HCT116 (cell line): Measurements from ENCODE around the gene CCDC192. TPM values are rescaled to one million over a fixed set of nuclear protein-coding genes. Genes with fewer than 3 reads are reported as not detected.

Experiments used
- ATAC-seq: fragments of 200-7000 bp; cut with Tn5 transposase; 2 replicates; pipeline ENCODE4 v1.9.1; 2020; ENCODE audit warnings: mild to moderate bottlenecking, moderate library complexity
- BruUV-seq: library from RNA; stranded (reverse); fragments of 400-500 nt; replicated peaks from 2 replicates; lab custom pipeline; 2021; lab: Mats Ljungman, UMichigan
- CTCF ChIA-PET: fragments of 300-600 bp; sonication (Branson Sonifier 250); formaldehyde crosslinking; loops from one replicate; lab custom pipeline; 2021; ENCODE audit warnings: antibody characterized with exemption; lab: Charles Lee
- POLR2A ChIA-PET: fragments of 300-600, 350-600 bp; sonication (Branson Sonifier 250); formaldehyde crosslinking; loops from one replicate; lab custom pipeline; 2021; ENCODE audit warnings: antibody characterized with exemption; lab: Charles Lee
- RAD21 ChIA-PET, 2 experiments: fragments of 300-600 bp; sonication (Branson Sonifier 250); formaldehyde crosslinking; loops; one replicate each; lab custom pipeline; 2023; ENCODE audit warnings: low total read pairs in 2 of 2; ENCODE audit not compliant: uncharacterized antibody in 2 of 2, unreplicated experiment in 2 of 2, low non-redundant PET in 1 of 2; lab: Charles Lee
- DNase-seq: peaks from one replicate; pipeline ENCODE4 v3.0.0-alpha.2; 2010; ENCODE audit warnings: low read depth, low spot score
- H2AFZ ChIP-seq: fragments of 200-600 bp; shearing (Covaris generic), sonication (generic); 2 replicates; pipeline ENCODE4 v1.6.1; 2017; ENCODE audit warnings: low read depth, mixed run types, mixed read lengths, antibody characterized with exemption, low read length; ENCODE audit not compliant: poor library complexity, severe bottlenecking
- H3K27ac ChIP-seq: 2 replicates; pipeline ENCODE4 v1.5.1; 2012; ENCODE audit warnings: low read depth, low read length
- H3K27me3 ChIP-seq: fragments of 200-600 bp; sonication (generic); 2 replicates; pipeline ENCODE4 v1.6.1; 2016; ENCODE audit warnings: mixed run types, low read length, mixed read lengths; ENCODE audit not compliant: insufficient read depth
- H3K36me3 ChIP-seq, 2 experiments: fragments of 200-500 bp in 1 of 2; fragments of 200-600 bp in 1 of 2; sonication (Bioruptor generic) in 1 of 2; sonication (generic) in 1 of 2; 2 replicates each; pipeline versions ENCODE4 v1.5.1 to v1.6.1; 2014 to 2016; ENCODE audit warnings: low read length in 2 of 2, inconsistent platforms in 1 of 2, mixed read lengths in 1 of 2, mixed run types in 1 of 2; ENCODE audit not compliant: insufficient read depth in 2 of 2, control insufficient read depth in 1 of 2
- H3K4me1 ChIP-seq, 2 experiments: fragments of 200-600 bp in 1 of 2; sonication (generic) in 1 of 2; 2 replicates each; pipeline versions ENCODE4 v1.5.1 to v1.6.1; 2012 to 2017; ENCODE audit warnings: low read length in 2 of 2, inconsistent platforms in 1 of 2, mild to moderate bottlenecking in 1 of 2, mixed read lengths in 1 of 2, mixed run types in 1 of 2, moderate library complexity in 1 of 2; ENCODE audit not compliant: insufficient read depth in 2 of 2, control insufficient read depth in 1 of 2
- H3K4me2 ChIP-seq: fragments of 200-600 bp; sonication (generic); 2 replicates; pipeline ENCODE4 v1.6.1; 2017; ENCODE audit warnings: mixed run types, low read length, mixed read lengths
- H3K4me3 ChIP-seq, 2 experiments: fragments of 200-600 bp in 1 of 2; sonication (generic) in 1 of 2; replicated peaks in 1 of 2; 2 replicates each; pipeline ENCODE4 v1.5.1; 2011 to 2016; ENCODE audit warnings: low read length in 2 of 2, control low read depth in 1 of 2, low read depth in 1 of 2, mild to moderate bottlenecking in 1 of 2, mixed read lengths in 1 of 2, mixed run types in 1 of 2
- H3K79me2 ChIP-seq: fragments of 200-600 bp; sonication (generic); 2 replicates; pipeline ENCODE4 v1.6.1; 2017; ENCODE audit warnings: mild to moderate bottlenecking, mixed run types, low read length, moderate library complexity, mixed read lengths; ENCODE audit not compliant: insufficient read depth
- H3K9ac ChIP-seq: fragments of 200-600 bp; sonication (generic); 2 replicates; pipeline ENCODE4 v1.6.1; 2016; ENCODE audit warnings: low read length, mixed read lengths
- H3K9me2 ChIP-seq: fragments of 200-600 bp; sonication (generic), shearing (Covaris generic); 2 replicates; pipeline ENCODE4 v1.6.1; 2017; ENCODE audit warnings: mixed run types, mild to moderate bottlenecking, moderate library complexity; ENCODE audit not compliant: insufficient read depth
- H3K9me3 ChIP-seq, 2 experiments: fragments of 200-500 bp in 1 of 2; fragments of 200-600 bp in 1 of 2; sonication (Bioruptor generic) in 1 of 2; sonication (generic) in 1 of 2; 2 replicates each; pipeline ENCODE4 v1.6.1; 2014 to 2017; ENCODE audit warnings: low read length in 2 of 2, mixed read lengths in 2 of 2, inconsistent platforms in 1 of 2, low read depth in 1 of 2, mild to moderate bottlenecking in 1 of 2, mixed run types in 1 of 2, moderate library complexity in 1 of 2; ENCODE audit not compliant: control insufficient read depth in 1 of 2, insufficient read depth in 1 of 2
- H4K20me1 ChIP-seq: fragments of 200-600 bp; sonication (generic), shearing (Covaris generic); 2 replicates; pipeline ENCODE4 v1.6.1; 2017; ENCODE audit warnings: mixed run types, mild to moderate bottlenecking, moderate library complexity; ENCODE audit not compliant: insufficient read depth
- CBX3 ChIP-seq: IDR thresholded peaks from 2 replicates; pipeline ENCODE4 v1.6.1; 2012; ENCODE audit warnings: low read depth
- EGR1 ChIP-seq: IDR thresholded peaks from 2 replicates; pipeline ENCODE4 v1.6.1; 2012; ENCODE audit warnings: low read depth
- ELF1 ChIP-seq: IDR thresholded peaks from 2 replicates; pipeline ENCODE4 v1.6.1; 2012; ENCODE audit warnings: low read depth, borderline replicate concordance
- EZH2 ChIP-seq: fragments of 200-600 bp; sonication (generic); IDR thresholded peaks from 2 replicates; pipeline ENCODE4 v1.6.1; 2017; ENCODE audit warnings: antibody characterized with exemption, mixed run types
- FOSL1 ChIP-seq: IDR thresholded peaks from 2 replicates; pipeline ENCODE4 v1.6.1; 2012; ENCODE audit warnings: low read depth
- JUND ChIP-seq: IDR thresholded peaks from 2 replicates; pipeline ENCODE4 v1.6.1; 2012
- POLR2A ChIP-seq: IDR thresholded peaks from 2 replicates; pipeline ENCODE4 v1.7.0; 2011; ENCODE audit warnings: borderline replicate concordance; ENCODE audit not compliant: insufficient read depth, insufficient read length; ENCODE audit errors: extremely low read depth
- POLR2AphosphoS5 ChIP-seq: IDR thresholded peaks from 2 replicates; pipeline ENCODE4 v1.6.1; 2011; ENCODE audit warnings: mild to moderate bottlenecking, low read depth, low read length, moderate library complexity
- RAD21 ChIP-seq: IDR thresholded peaks from 2 replicates; pipeline ENCODE4 v1.6.1; 2012; ENCODE audit warnings: low read depth, mild to moderate bottlenecking
- SP1 ChIP-seq: IDR thresholded peaks from 2 replicates; pipeline ENCODE4 v1.6.1; 2012; ENCODE audit warnings: low read depth
- SRF ChIP-seq: IDR thresholded peaks from 2 replicates; pipeline ENCODE4 v1.6.1; 2012; ENCODE audit warnings: low read depth
- TCF7L2 ChIP-seq: IDR thresholded peaks from 2 replicates; pipeline ENCODE4 v1.7.0; 2011; ENCODE audit warnings: borderline replicate concordance, inconsistent platforms; ENCODE audit not compliant: insufficient read depth, insufficient read length; ENCODE audit errors: extremely low read depth
- ZFX ChIP-seq: fragments of 450-650 bp; IDR thresholded peaks from 2 replicates; pipeline ENCODE4 v1.6.1; 2017
- ZNF274 ChIP-seq: fragments of 200-500 bp; sonication (Bioruptor generic); IDR thresholded peaks from 2 replicates; pipeline ENCODE4 v1.6.1; 2014; ENCODE audit warnings: mild to moderate bottlenecking, low read depth, low read length, inconsistent platforms
- intact Hi-C: fragments of 100-400 bp; cut with micrococcal nuclease; formaldehyde crosslinking; loops from 2 replicates; pipeline ENCODE4 v1.10.0; 2022
- total RNA-seq: library from RNA; stranded (reverse); gene quantifications from one replicate; pipeline ENCODE4 v1.2.1, GENCODE V29; 2021; ENCODE audit not compliant: unreplicated experiment
- TF ChIP-seq, protein P1 (sequence below): IDR thresholded peaks from 2 replicates; pipeline ENCODE4 v1.6.1; 2012
- TF ChIP-seq, protein P2 (sequence below): IDR thresholded peaks from 2 replicates; pipeline ENCODE4 v1.6.1; 2011; ENCODE audit warnings: mild to moderate bottlenecking, low read length, moderate library complexity; ENCODE audit not compliant: insufficient replicate concordance; ENCODE audit errors: extremely low read depth
- TF ChIP-seq, protein P3 (sequence below), 3 experiments: fragments of 200-600 bp in 1 of 3; sonication (generic) in 1 of 3; IDR thresholded peaks in 2 of 3; conservative IDR thresholded peaks in 1 of 3; 2 replicates each; pipeline ENCODE4 v1.5.1; 2012 to 2017; ENCODE audit warnings: low read depth in 2 of 3, low read length in 2 of 3, antibody characterized with exemption in 1 of 3, borderline replicate concordance in 1 of 3, control low read depth in 1 of 3, mild to moderate bottlenecking in 1 of 3, mixed read lengths in 1 of 3, mixed run types in 1 of 3, moderate library complexity in 1 of 3; ENCODE audit not compliant: insufficient read depth in 1 of 3

CCDC192 gene
- total RNA-seq, 1 experiment from 2014 or later = not detected

DNA sequence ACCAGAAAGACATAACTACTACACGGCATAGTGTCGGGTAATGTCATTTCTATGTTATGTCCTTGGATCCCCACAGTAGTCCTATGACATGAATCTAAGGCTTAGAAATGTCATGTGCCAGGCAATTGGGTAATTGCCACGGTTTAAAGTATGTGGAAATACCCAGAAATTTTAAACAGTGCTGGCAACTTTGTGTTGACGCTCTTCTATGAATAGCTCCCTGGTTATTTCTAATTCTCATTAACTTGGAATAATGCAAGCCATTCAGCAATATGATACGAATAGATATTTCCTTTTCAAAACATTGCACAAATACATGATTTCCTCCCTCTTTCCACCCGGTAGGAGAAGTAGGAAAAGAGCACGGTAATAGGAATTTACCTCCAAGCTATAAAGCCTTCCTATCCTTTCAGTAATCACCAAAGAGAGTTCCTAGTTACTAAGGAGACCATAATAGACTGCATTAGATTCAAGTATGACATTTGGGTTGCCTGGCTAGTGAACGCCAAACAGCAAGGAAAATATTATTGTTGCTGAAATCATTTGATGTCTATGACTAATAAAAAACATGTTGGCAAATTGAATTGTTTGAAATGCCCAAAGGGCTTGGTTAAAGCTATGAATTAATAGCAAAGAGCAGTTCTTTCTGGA lies 168.4 kb downstream of the CCDC192 start:
- no peak overlapping the region for H3K4me2 ChIP-seq

DNA sequence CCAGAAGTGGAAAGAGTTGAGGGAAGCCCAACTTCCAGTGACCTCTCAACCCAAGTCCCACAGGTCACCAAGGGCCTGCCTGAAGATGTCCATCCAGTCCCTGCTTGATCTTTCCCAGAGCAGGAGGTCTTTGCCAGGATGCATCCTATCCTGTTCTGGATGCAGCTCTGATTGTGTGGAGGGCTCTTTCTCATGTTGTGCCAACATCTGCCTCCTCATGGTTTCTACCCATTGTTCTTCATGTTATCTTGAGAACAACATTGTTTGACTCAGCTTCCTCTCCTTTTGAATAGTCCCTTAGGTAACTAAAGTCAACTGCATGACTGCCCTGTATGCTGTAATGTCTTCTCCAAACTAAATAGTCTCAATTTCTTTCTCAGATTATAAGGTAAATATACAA lies 169.3 kb downstream of the CCDC192 start:
- ChIA-PET POLR2A (no interaction called here), CTCF (no interaction called here), RAD21 (no interaction called here)
- no peak overlapping the region for H3K27ac ChIP-seq
- no peaks in the 10 kb centered on the region for H3K27me3 ChIP-seq
- no peak overlapping the region for H3K4me2 ChIP-seq
- H3K79me2 ChIP-seq = no peaks in the 10 kb centered on the region
- intact Hi-C loops = loop anchor here (10.0 kb wide), 1 partner anchor 308 kb away; no protein-coding TSS in a partner anchor
- H3K9ac ChIP-seq = no peak overlapping the region
- no peaks in the 10 kb centered on the region for H3K9me2 ChIP-seq
- BruUV-seq = no TSS peak
- DNase-seq = no peak
- no peak overlapping the region for H3K4me3 ChIP-seq
- no peak overlapping the region for H2AFZ ChIP-seq
- H3K4me1 ChIP-seq = peaks cover 14 to 21% of the 10 kb centered on the region in 2 experiments
- H4K20me1 ChIP-seq = no peaks in the 10 kb centered on the region
- no peak for ATAC-seq
- no peaks in the 10 kb centered on the region for H3K36me3 ChIP-seq
- no peaks in the 10 kb centered on the region for H3K9me3 ChIP-seq
- TF ChIP-seq EGR1 (no peak), SRF (no peak), ZNF274 (no peak), EZH2 (no peak), CBX3 (no peak), RAD21 (no peak), POLR2AphosphoS5 (no peak), POLR2A (no peak), TCF7L2 (no peak), FOSL1 (no peak), ELF1 (no peak), JUND (no peak)
- TF ChIP-seq, protein P1, sequence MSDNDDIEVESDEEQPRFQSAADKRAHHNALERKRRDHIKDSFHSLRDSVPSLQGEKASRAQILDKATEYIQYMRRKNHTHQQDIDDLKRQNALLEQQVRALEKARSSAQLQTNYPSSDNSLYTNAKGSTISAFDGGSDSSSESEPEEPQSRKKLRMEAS = no peak
- TF ChIP-seq, protein P2, sequence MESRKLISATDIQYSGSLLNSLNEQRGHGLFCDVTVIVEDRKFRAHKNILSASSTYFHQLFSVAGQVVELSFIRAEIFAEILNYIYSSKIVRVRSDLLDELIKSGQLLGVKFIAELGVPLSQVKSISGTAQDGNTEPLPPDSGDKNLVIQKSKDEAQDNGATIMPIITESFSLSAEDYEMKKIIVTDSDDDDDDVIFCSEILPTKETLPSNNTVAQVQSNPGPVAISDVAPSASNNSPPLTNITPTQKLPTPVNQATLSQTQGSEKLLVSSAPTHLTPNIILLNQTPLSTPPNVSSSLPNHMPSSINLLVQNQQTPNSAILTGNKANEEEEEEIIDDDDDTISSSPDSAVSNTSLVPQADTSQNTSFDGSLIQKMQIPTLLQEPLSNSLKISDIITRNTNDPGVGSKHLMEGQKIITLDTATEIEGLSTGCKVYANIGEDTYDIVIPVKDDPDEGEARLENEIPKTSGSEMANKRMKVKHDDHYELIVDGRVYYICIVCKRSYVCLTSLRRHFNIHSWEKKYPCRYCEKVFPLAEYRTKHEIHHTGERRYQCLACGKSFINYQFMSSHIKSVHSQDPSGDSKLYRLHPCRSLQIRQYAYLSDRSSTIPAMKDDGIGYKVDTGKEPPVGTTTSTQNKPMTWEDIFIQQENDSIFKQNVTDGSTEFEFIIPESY = no peak

More for the DNA sequence above, 168.4 kb downstream of the CCDC192 start:
- no peak overlapping the region for H3K27ac ChIP-seq
- no peaks in the 10 kb centered on the region for H3K27me3 ChIP-seq
- H3K4me1 ChIP-seq = peaks cover 11 to 16% of the 10 kb centered on the region in 2 experiments
- H4K20me1 ChIP-seq = no peaks in the 10 kb centered on the region
- intact Hi-C loops = loop anchor here (10.0 kb wide), 1 partner anchor 307 kb away; no protein-coding TSS in a partner anchor
- no TSS peak for BruUV-seq
- no peak overlapping the region for H3K4me3 ChIP-seq
- no peak for DNase-seq
- ATAC-seq = no peak
- H3K79me2 ChIP-seq = no peaks in the 10 kb centered on the region
- CTCF ChIA-PET = no interaction called here
- RAD21 ChIA-PET = interaction anchor here in 1 of 2 experiments (0.6 kb wide), 1 partner anchor 308 kb away, joined by 3 read pairs; no protein-coding TSS in a partner anchor
- H3K36me3 ChIP-seq = no peaks in the 10 kb centered on the region
- H3K9me3 ChIP-seq = no peaks in the 10 kb centered on the region
- H3K9me2 ChIP-seq = no peaks in the 10 kb centered on the region
- no peak overlapping the region for H2AFZ ChIP-seq
- TF ChIP-seq, protein P3, sequence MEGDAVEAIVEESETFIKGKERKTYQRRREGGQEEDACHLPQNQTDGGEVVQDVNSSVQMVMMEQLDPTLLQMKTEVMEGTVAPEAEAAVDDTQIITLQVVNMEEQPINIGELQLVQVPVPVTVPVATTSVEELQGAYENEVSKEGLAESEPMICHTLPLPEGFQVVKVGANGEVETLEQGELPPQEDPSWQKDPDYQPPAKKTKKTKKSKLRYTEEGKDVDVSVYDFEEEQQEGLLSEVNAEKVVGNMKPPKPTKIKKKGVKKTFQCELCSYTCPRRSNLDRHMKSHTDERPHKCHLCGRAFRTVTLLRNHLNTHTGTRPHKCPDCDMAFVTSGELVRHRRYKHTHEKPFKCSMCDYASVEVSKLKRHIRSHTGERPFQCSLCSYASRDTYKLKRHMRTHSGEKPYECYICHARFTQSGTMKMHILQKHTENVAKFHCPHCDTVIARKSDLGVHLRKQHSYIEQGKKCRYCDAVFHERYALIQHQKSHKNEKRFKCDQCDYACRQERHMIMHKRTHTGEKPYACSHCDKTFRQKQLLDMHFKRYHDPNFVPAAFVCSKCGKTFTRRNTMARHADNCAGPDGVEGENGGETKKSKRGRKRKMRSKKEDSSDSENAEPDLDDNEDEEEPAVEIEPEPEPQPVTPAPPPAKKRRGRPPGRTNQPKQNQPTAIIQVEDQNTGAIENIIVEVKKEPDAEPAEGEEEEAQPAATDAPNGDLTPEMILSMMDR (IDR thresholded peaks at IDR 0.05 in 2 of 3, conservative IDR thresholded peaks at IDR 0.05 in 1 of 3; ENCODE audit: borderline replicate concordance in 1 of 3, insufficient read depth in 1 of 3, low read depth in 2 of 3, low read length in 2 of 3) = no peak
- TF ChIP-seq ZFX = no peak
- TF ChIP-seq SP1 = no peak
- H3K9ac ChIP-seq = no peak overlapping the region
- POLR2A ChIA-PET = no interaction called here
